Measurements from ENCODE around the gene FGF19.

DNA sequence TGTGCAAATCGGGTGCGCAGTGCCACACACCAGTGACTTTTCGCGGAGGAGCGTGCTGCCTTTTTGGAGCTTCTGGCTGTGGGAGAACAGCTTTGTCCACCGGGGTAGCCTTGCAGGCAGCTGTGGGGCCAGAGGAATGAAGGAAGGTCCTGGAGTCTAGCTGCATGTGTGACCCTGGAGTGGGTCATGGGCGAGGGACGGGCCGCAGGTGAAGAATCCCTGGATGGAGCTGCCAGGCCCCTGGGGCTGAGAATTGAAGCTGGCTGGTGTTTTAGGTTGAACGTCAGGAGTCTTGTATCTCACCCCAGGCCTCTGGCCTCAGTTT lies 54.3 kb downstream of the FGF19 start:
- TF ChIP-seq, protein P1, sequence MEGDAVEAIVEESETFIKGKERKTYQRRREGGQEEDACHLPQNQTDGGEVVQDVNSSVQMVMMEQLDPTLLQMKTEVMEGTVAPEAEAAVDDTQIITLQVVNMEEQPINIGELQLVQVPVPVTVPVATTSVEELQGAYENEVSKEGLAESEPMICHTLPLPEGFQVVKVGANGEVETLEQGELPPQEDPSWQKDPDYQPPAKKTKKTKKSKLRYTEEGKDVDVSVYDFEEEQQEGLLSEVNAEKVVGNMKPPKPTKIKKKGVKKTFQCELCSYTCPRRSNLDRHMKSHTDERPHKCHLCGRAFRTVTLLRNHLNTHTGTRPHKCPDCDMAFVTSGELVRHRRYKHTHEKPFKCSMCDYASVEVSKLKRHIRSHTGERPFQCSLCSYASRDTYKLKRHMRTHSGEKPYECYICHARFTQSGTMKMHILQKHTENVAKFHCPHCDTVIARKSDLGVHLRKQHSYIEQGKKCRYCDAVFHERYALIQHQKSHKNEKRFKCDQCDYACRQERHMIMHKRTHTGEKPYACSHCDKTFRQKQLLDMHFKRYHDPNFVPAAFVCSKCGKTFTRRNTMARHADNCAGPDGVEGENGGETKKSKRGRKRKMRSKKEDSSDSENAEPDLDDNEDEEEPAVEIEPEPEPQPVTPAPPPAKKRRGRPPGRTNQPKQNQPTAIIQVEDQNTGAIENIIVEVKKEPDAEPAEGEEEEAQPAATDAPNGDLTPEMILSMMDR (IDR thresholded peaks at IDR 0.05; ENCODE audit: insufficient read depth, low read length) = no peak
- TF ChIP-seq SPI1 (IDR thresholded peaks at IDR 0.05; ENCODE audit: borderline replicate concordance, low read depth) (no peak), GABPA (IDR thresholded peaks at IDR 0.05; ENCODE audit: low read depth) (no peak)
